Measurements from ENCODE around the gene KRT7.

DNA sequence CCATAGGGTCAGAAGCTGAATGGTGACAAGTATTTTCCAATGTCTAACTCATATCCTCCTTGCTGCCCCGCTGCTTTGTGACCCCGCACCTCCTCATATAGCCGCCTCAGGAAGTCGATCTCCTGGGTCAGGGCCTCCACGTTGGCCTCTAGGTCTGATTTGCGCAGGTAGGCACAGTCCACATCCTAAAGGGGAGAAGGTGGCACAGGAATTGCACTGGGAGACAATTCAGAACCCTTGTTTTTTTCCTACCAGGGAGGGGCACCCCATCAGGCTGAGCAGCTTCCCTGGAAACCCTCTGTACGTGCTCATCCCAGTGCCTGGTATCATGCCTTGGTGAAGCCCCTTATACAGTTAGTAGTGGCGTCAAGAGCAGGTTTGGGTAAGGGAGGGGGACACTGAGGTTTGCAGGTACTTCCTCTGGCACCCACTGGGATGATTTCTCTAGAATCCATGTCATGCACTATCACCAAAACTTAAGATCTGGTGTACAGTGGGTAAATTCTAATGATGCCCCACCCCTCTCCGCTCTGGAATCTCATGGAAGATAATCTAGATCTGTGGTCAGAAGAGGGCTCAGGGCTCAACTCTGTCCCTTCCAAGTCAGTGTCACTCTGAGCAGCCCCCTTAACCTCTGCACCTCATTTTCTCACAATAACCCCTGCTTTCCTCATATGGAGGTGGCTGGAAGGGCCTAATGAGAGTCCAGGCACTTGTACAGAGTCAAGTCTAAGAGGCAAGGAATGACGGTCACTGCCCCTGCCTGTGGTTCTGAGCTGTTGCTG, 21.3 kb downstream of the KRT7 start:
- TF ChIP-seq POLR2A (IDR thresholded peaks at IDR 0.05; ENCODE audit: low read depth, low read length) (no peak), POLR2AphosphoS5 (IDR thresholded peaks at IDR 0.05; ENCODE audit: low read depth, low read length) (no peak)
